ENCODE measurements around the gene ARMH2.

Gene ARMH2

GRCh38 chr6:24831771-24832716 lies 33.3 kb upstream of the ARMH2 start:
- CTCF ChIA-PET, result interaction anchor here (0.9 to 1.4 kb wide), 5 partner anchors 8 to 195 kb away, joined by 3 to 7 read pairs (median 3); no protein-coding TSS in a partner anchor
- POLR2A ChIA-PET, result no interaction called here
- DNase-seq (ENCODE audit: extremely low spot score), result no peak
- TF ChIP-seq CTCF (IDR thresholded peaks at IDR 0.05; ENCODE audit: control extremely low read depth, extremely low read depth, low read depth, missing control alignments), result no peak

- POLR2A ChIA-PET, result no interaction called here
- TF ChIP-seq CTCF (IDR thresholded peaks at IDR 0.05; ENCODE audit: control extremely low read depth, extremely low read depth, low read depth, missing control alignments), result no peak
- CTCF ChIA-PET, result interaction anchor here (1.1 to 1.3 kb wide), 2 partner anchors 31 to 157 kb away, joined by 3 to 4 read pairs; partner anchors contain the start of gene ARMH2
Observed at GRCh38 chr6:24829657-24830056, 30.9 kb upstream of the ARMH2 start.

DNA sequence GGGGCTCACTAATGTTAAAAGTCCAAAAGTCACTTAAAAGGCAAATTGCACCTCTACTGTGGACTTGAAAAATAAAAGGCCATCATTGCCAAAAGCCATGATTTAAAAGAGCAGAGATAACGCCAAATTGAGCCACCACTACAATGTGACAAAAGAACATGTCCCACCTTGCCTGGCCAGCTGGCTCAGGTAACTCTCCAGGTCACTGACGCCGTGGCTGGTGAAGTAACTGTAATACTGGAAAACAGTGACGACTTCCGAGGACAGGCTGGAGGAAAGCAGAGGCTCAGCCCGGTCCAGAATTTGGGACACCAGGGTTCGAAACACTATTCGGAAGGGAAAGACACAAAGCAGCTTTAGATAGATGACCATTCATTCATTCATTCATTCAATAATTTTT lies 29.3 kb upstream of the ARMH2 start:
- ChIA-PET CTCF (no interaction called here), POLR2A (no interaction called here)
- DNase-seq (ENCODE audit: extremely low spot score), result no peak
- no peak for TF ChIP-seq CTCF (IDR thresholded peaks at IDR 0.05; ENCODE audit: control extremely low read depth, extremely low read depth, low read depth, missing control alignments)

More at GRCh38 chr6:24829657-24830056, 30.9 kb upstream of the ARMH2 start:
- no peak for DNase-seq (ENCODE audit: extremely low spot score)

DNA sequence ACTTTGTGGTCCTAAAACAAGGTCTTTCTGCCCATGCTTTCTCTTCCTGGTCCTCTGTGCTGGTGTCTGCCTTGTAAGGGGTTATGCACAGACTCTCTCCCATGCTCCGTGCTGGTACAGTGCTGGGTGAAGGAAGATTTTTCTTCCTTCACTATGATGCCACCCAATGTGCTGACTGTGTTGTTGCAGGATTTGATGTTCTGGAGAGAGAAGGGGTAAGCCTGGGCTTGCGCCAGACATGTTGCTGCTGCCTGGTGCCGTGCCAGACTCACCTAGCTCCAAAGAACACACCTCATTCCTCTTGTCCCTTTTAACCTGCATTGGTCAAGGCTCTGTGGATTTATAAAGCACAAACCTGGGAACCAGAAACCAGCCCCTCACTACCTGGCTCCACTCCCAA lies 28.4 kb upstream of the ARMH2 start:
- DNase-seq (ENCODE audit: extremely low spot score), result no peak
- ChIA-PET CTCF (no interaction called here), POLR2A (no interaction called here)
- no peak for TF ChIP-seq CTCF (IDR thresholded peaks at IDR 0.05; ENCODE audit: control extremely low read depth, extremely low read depth, low read depth, missing control alignments)

GRCh38 chr6:24825130-24825630 lies 26.5 kb upstream of the ARMH2 start:
- CTCF ChIA-PET, result interaction anchor here (1.0 to 1.4 kb wide), 2 partner anchors 8 to 395 kb away, joined by 3 read pairs; no protein-coding TSS in a partner anchor
- no peak for TF ChIP-seq CTCF (IDR thresholded peaks at IDR 0.05; ENCODE audit: control extremely low read depth, extremely low read depth, low read depth, missing control alignments)
- no peak for DNase-seq (ENCODE audit: extremely low spot score)
- POLR2A ChIA-PET, result no interaction called here

DNA sequence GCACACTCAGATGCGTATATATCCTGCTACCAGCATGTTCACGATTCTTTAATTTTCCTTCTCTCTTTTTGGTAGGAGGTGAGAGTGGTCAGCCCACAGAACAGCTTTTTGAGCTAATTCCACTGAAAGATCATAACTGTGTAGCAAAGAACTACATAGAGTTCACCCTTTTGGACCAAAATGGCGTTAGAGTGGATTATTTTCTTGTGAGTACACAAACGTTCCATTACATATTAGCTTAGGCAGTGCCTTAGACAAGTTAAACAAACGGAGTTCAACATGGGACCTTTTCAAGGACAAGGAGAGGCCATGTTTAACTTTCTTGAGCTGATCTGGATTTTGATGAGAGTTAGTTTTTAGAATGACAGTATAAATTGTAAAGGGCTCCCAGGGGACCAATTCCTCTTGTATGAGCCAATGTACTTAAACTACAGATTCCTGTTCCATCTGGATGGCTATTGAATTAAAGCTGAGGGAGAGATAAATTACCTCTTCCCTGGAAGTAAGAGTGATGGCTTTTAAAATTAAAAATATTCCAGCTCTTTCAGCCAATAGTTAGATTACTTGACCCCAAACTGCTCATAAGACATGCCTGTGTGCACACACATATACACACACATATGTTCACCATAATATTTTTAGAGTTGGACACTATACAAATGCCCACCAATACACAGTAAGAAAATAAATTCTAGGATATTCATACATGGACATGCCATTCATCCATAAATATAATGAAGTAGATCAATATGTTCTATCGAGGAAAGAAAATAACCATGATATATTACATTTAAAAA lies 25.6 kb upstream of the ARMH2 start:
- DNase-seq (ENCODE audit: extremely low spot score), result no peak
- ChIA-PET POLR2A (no interaction called here), CTCF (interaction anchor here (1.0 to 1.4 kb wide), 5 partner anchors 8 to 394 kb away, joined by 3 to 4 read pairs (median 3); no protein-coding TSS in a partner anchor)
- no peak for TF ChIP-seq CTCF (IDR thresholded peaks at IDR 0.05; ENCODE audit: control extremely low read depth, extremely low read depth, low read depth, missing control alignments)
